Measurements from ENCODE around the gene DGKI. TPM values are rescaled to one million over a fixed set of nuclear protein-coding genes. Genes with fewer than 3 reads are reported as not detected.

The DGKI gene
- total and polyA plus RNA-seq, 2 experiments from 2014 or later = 0.16 to 1.0 TPM

DNA sequence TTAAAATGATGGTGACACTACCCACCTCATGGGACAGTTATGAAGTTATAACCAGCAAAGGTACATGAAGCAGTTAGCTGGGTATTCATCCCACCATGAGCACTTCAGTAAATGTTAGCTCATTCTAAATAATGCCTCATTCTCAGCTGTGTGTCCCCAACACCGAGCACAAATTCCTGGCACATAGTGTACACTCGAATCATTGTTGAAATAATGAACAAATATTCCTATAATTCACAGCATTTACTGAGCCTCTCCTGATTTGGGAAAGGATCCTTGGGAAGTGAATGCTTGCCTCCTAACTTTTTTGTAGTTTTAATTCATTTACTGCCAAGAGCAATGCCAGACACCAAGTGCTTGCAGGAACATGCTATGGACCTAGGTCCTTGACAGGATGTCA is 235.2 kb downstream of the DGKI start:
- Histone ChIP-seq H3K27ac (ENCODE audit: low read depth) (no peak overlapping the region), H3K27me3 (ENCODE audit: insufficient read depth) (no peaks in the 10 kb centered on the region), H3K4me1 (ENCODE audit: insufficient read depth) (no peaks in the 10 kb centered on the region; the same call in 1 of the 2 replicates), H3F3A (replicated peaks; ENCODE audit: low read depth) (no peaks in the 10 kb centered on the region), H3K79me2 (replicated peaks; ENCODE audit: insufficient read depth) (no peaks in the 10 kb centered on the region), H2AFZ (no peak overlapping the region; the same call in 1 of the 2 replicates), H3K36me3 (ENCODE audit: insufficient read depth) (no peaks in the 10 kb centered on the region), H4K20me1 (replicated peaks; ENCODE audit: insufficient read depth) (no peaks in the 10 kb centered on the region), H3K9me2 (ENCODE audit: insufficient read depth) (no peaks in the 10 kb centered on the region), H3K4me2 (no peak overlapping the region), H3K4me3 (no peak overlapping the region)
- no peak for TF ChIP-seq JUNB (IDR thresholded peaks at IDR 0.05; ENCODE audit: unreplicated experiment)
- TF ChIP-seq, protein P1, sequence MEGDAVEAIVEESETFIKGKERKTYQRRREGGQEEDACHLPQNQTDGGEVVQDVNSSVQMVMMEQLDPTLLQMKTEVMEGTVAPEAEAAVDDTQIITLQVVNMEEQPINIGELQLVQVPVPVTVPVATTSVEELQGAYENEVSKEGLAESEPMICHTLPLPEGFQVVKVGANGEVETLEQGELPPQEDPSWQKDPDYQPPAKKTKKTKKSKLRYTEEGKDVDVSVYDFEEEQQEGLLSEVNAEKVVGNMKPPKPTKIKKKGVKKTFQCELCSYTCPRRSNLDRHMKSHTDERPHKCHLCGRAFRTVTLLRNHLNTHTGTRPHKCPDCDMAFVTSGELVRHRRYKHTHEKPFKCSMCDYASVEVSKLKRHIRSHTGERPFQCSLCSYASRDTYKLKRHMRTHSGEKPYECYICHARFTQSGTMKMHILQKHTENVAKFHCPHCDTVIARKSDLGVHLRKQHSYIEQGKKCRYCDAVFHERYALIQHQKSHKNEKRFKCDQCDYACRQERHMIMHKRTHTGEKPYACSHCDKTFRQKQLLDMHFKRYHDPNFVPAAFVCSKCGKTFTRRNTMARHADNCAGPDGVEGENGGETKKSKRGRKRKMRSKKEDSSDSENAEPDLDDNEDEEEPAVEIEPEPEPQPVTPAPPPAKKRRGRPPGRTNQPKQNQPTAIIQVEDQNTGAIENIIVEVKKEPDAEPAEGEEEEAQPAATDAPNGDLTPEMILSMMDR (conservative IDR thresholded peaks at IDR 0.05; ENCODE audit: low read depth in 2 of 2) = no peak
- TF ChIP-seq, protein P2, sequence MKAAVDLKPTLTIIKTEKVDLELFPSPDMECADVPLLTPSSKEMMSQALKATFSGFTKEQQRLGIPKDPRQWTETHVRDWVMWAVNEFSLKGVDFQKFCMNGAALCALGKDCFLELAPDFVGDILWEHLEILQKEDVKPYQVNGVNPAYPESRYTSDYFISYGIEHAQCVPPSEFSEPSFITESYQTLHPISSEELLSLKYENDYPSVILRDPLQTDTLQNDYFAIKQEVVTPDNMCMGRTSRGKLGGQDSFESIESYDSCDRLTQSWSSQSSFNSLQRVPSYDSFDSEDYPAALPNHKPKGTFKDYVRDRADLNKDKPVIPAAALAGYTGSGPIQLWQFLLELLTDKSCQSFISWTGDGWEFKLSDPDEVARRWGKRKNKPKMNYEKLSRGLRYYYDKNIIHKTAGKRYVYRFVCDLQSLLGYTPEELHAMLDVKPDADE (IDR thresholded peaks at IDR 0.05) = no peak
- TF ChIP-seq NANOG (IDR thresholded peaks at IDR 0.05; ENCODE audit: borderline replicate concordance) = no peak
- no peak for TF ChIP-seq ZNF331 (CRISPR knock-in tag; IDR thresholded peaks at IDR 0.05; ENCODE audit: low read depth)
- no peak for TF ChIP-seq EZH2 (IDR thresholded peaks at IDR 0.05; ENCODE audit: low read depth, unreplicated experiment)
- TF ChIP-seq, protein P3, sequence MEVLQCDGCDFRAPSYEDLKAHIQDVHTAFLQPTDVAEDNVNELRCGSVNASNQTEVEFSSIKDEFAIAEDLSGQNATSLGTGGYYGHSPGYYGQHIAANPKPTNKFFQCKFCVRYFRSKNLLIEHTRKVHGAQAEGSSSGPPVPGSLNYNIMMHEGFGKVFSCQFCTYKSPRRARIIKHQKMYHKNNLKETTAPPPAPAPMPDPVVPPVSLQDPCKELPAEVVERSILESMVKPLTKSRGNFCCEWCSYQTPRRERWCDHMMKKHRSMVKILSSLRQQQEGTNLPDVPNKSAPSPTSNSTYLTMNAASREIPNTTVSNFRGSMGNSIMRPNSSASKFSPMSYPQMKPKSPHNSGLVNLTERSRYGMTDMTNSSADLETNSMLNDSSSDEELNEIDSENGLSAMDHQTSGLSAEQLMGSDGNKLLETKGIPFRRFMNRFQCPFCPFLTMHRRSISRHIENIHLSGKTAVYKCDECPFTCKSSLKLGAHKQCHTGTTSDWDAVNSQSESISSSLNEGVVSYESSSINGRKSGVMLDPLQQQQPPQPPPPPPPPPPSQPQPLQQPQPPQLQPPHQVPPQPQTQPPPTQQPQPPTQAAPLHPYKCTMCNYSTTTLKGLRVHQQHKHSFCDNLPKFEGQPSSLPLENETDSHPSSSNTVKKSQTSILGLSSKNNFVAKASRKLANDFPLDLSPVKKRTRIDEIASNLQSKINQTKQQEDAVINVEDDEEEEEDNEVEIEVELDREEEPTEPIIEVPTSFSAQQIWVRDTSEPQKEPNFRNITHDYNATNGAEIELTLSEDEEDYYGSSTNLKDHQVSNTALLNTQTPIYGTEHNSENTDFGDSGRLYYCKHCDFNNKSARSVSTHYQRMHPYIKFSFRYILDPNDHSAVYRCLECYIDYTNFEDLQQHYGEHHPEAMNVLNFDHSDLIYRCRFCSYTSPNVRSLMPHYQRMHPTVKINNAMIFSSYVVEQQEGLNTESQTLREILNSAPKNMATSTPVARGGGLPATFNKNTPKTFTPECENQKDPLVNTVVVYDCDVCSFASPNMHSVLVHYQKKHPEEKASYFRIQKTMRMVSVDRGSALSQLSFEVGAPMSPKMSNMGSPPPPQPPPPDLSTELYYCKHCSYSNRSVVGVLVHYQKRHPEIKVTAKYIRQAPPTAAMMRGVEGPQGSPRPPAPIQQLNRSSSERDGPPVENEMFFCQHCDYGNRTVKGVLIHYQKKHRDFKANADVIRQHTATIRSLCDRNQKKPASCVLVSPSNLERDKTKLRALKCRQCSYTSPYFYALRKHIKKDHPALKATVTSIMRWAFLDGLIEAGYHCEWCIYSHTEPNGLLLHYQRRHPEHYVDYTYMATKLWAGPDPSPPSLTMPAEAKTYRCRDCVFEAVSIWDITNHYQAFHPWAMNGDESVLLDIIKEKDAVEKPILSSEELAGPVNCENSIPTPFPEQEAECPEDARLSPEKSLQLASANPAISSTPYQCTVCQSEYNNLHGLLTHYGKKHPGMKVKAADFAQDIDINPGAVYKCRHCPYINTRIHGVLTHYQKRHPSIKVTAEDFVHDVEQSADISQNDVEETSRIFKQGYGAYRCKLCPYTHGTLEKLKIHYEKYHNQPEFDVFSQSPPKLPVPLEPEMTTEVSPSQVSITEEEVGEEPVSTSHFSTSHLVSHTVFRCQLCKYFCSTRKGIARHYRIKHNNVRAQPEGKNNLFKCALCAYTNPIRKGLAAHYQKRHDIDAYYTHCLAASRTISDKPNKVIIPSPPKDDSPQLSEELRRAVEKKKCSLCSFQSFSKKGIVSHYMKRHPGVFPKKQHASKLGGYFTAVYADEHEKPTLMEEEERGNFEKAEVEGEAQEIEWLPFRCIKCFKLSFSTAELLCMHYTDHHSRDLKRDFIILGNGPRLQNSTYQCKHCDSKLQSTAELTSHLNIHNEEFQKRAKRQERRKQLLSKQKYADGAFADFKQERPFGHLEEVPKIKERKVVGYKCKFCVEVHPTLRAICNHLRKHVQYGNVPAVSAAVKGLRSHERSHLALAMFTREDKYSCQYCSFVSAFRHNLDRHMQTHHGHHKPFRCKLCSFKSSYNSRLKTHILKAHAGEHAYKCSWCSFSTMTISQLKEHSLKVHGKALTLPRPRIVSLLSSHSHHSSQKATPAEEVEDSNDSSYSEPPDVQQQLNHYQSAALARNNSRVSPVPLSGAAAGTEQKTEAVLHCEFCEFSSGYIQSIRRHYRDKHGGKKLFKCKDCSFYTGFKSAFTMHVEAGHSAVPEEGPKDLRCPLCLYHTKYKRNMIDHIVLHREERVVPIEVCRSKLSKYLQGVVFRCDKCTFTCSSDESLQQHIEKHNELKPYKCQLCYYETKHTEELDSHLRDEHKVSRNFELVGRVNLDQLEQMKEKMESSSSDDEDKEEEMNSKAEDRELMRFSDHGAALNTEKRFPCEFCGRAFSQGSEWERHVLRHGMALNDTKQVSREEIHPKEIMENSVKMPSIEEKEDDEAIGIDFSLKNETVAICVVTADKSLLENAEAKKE (CRISPR knock-in tag; IDR thresholded peaks at IDR 0.05) = no peak
- TF ChIP-seq ZNF114 (CRISPR knock-in tag; IDR thresholded peaks at IDR 0.05) = no peak
- TF ChIP-seq POLR2AphosphoS5 (IDR thresholded peaks at IDR 0.05; ENCODE audit: low read depth) = no peak
- TF ChIP-seq STAT1 (IDR thresholded peaks at IDR 0.05; ENCODE audit: unreplicated experiment) = no peak
- TF ChIP-seq, protein P4, sequence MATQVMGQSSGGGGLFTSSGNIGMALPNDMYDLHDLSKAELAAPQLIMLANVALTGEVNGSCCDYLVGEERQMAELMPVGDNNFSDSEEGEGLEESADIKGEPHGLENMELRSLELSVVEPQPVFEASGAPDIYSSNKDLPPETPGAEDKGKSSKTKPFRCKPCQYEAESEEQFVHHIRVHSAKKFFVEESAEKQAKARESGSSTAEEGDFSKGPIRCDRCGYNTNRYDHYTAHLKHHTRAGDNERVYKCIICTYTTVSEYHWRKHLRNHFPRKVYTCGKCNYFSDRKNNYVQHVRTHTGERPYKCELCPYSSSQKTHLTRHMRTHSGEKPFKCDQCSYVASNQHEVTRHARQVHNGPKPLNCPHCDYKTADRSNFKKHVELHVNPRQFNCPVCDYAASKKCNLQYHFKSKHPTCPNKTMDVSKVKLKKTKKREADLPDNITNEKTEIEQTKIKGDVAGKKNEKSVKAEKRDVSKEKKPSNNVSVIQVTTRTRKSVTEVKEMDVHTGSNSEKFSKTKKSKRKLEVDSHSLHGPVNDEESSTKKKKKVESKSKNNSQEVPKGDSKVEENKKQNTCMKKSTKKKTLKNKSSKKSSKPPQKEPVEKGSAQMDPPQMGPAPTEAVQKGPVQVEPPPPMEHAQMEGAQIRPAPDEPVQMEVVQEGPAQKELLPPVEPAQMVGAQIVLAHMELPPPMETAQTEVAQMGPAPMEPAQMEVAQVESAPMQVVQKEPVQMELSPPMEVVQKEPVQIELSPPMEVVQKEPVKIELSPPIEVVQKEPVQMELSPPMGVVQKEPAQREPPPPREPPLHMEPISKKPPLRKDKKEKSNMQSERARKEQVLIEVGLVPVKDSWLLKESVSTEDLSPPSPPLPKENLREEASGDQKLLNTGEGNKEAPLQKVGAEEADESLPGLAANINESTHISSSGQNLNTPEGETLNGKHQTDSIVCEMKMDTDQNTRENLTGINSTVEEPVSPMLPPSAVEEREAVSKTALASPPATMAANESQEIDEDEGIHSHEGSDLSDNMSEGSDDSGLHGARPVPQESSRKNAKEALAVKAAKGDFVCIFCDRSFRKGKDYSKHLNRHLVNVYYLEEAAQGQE (IDR thresholded peaks at IDR 0.05; ENCODE audit: unreplicated experiment) = no peak
- TF ChIP-seq CREB1 (CRISPR knock-in tag; IDR thresholded peaks at IDR 0.05; ENCODE audit: low read depth) = no peak
- TF ChIP-seq EZH2phosphoT487 (IDR thresholded peaks at IDR 0.05; ENCODE audit: unreplicated experiment) = no peak
- Mint-ChIP-seq H3K4me1 (peaks cover 8% of the 10 kb centered on the region; the same call in 2 of the 3 replicates), H3K27me3 (ENCODE audit: insufficient read depth, low read depth, poor library complexity) (no peaks in the 10 kb centered on the region), H3K4me3 (no peak overlapping the region), H3K27ac (no peak overlapping the region), H3K9me3 (no peaks in the 10 kb centered on the region), H3K36me3 (ENCODE audit: low read depth) (no peaks in the 10 kb centered on the region)
- no peak for DNase-seq (ENCODE audit: low spot score)
- no peak for ATAC-seq

Measured in GM23338 (cell line).